Activated T-cell treated with anti-CD3 and anti-CD28 coated beads, Interleukin-2, amount 50 U/mL, for 4 hours (primary cell): Measurements from ENCODE around the gene CIT. TPM values are rescaled to one million over a fixed set of nuclear protein-coding genes. Genes with fewer than 3 reads are reported as not detected.
"Not testable (repeated sequence)": the region's sequence is repeated elsewhere in the genome, so short reads cannot be mapped to it uniquely, and the experiment has no call there.

Source experiments
- ATAC-seq, 2 donors: fragments of 200-7000 bp; cut with Tn5 transposase; one replicate each; pipeline ENCODE4 v1.10.0; 2021
- DNase-seq: peaks from one replicate; pipeline ENCODE4 v3.0.0-alpha.2; 2020
- H3K27me3 Mint-ChIP-seq: one replicate; pipeline ENCODE4 v1.8.0; 2021; ENCODE audit warnings: low read depth, mixed read lengths
- H3K36me3 Mint-ChIP-seq: one replicate; pipeline ENCODE4 v1.8.0; 2022; ENCODE audit warnings: mixed read lengths; ENCODE audit not compliant: insufficient read depth
- H3K4me1 Mint-ChIP-seq: one replicate; pipeline ENCODE4 v1.8.0; 2021; ENCODE audit warnings: low read depth, mixed read lengths
- H3K4me3 Mint-ChIP-seq: one replicate; pipeline ENCODE4 v1.8.0; 2021; ENCODE audit warnings: mild to moderate bottlenecking, moderate library complexity, mixed read lengths
- H3K9me3 Mint-ChIP-seq: one replicate; pipeline ENCODE4 v1.8.0; 2021; ENCODE audit warnings: mixed read lengths
- total RNA-seq, 3 donors: library from RNA; stranded (reverse); gene quantifications; one replicate each; pipeline ENCODE4 v1.2.1, GENCODE V29; 2021

CIT gene
- total RNA-seq, 3 donors from 2014 or later, result 5.2 to 8.9 (median 5.3) TPM

- Mint-ChIP-seq H3K4me3 (no peak overlapping the region), H3K36me3 (no peaks in the 10 kb centered on the region), H3K27me3 (no peaks in the 10 kb centered on the region), H3K9me3 (no peaks in the 10 kb centered on the region), H3K4me1 (no peaks in the 10 kb centered on the region)
- no peak for DNase-seq
- ATAC-seq, result no peak
Observed at GRCh38 chr12:119721306-119721705, 155.8 kb downstream of the CIT start.

- Mint-ChIP-seq H3K36me3 (no peaks in the 10 kb centered on the region), H3K4me3 (no peak overlapping the region), H3K27me3 (no peaks in the 10 kb centered on the region), H3K9me3 (no peaks in the 10 kb centered on the region), H3K4me1 (no peaks in the 10 kb centered on the region)
- no peak for ATAC-seq
- no peak for DNase-seq
Observed at GRCh38 chr12:119720349-119720748, 156.8 kb downstream of the CIT start.

- ATAC-seq (no peak), DNase-seq (no peak)
- Mint-ChIP-seq H3K36me3 (peaks cover 5% of the 10 kb centered on the region), H3K27me3 (no peaks in the 10 kb centered on the region), H3K4me3 (no peak overlapping the region), H3K4me1 (no peaks in the 10 kb centered on the region), H3K9me3 (no peaks in the 10 kb centered on the region)
Observed at GRCh38 chr12:119718141-119718540, 159.0 kb downstream of the CIT start.

GRCh38 chr12:119715268-119715620 is 161.9 kb downstream of the CIT start:
- DNase-seq (no peak), ATAC-seq (no peak)
- H3K36me3 Mint-ChIP-seq, result peaks cover 5% of the 10 kb centered on the region
- no peaks in the 10 kb centered on the region for H3K27me3 Mint-ChIP-seq
- H3K4me3 Mint-ChIP-seq, result no peak overlapping the region
- H3K9me3 Mint-ChIP-seq, result no peaks in the 10 kb centered on the region
- no peaks in the 10 kb centered on the region for H3K4me1 Mint-ChIP-seq

GRCh38 chr12:119714614-119715267 is 162.4 kb downstream of the CIT start:
- Mint-ChIP-seq H3K4me1 (no peaks in the 10 kb centered on the region), H3K9me3 (no peaks in the 10 kb centered on the region), H3K27me3 (no peaks in the 10 kb centered on the region), H3K4me3 (no peak overlapping the region), H3K36me3 (peaks cover 5% of the 10 kb centered on the region)
- ATAC-seq (peak; percentile 61 to 69), DNase-seq (no peak)

GRCh38 chr12:119713551-119714031 is 163.5 kb downstream of the CIT start:
- Mint-ChIP-seq H3K4me1 (no peaks in the 10 kb centered on the region), H3K27me3 (no peaks in the 10 kb centered on the region), H3K36me3 (peaks cover 5% of the 10 kb centered on the region), H3K4me3 (no peak overlapping the region), H3K9me3 (no peaks in the 10 kb centered on the region)
- ATAC-seq (no peak), DNase-seq (no peak)

GRCh38 chr12:119712721-119713120 is 164.4 kb downstream of the CIT start:
- ATAC-seq, result no peak
- Mint-ChIP-seq H3K36me3 (peaks cover 5% of the 10 kb centered on the region), H3K4me3 (no peak overlapping the region), H3K9me3 (no peaks in the 10 kb centered on the region), H3K4me1 (no peaks in the 10 kb centered on the region), H3K27me3 (no peaks in the 10 kb centered on the region)
- no peak for DNase-seq

GRCh38 chr12:119711693-119712092 is 165.4 kb downstream of the CIT start:
- no peak for DNase-seq
- no peak overlapping the region for H3K4me3 Mint-ChIP-seq
- no peaks in the 10 kb centered on the region for H3K27me3 Mint-ChIP-seq
- H3K36me3 Mint-ChIP-seq, result peaks cover 5% of the 10 kb centered on the region
- no peaks in the 10 kb centered on the region for H3K9me3 Mint-ChIP-seq
- no peaks in the 10 kb centered on the region for H3K4me1 Mint-ChIP-seq
- no peak for ATAC-seq

GRCh38 chr12:119710965-119711551 is 166.1 kb downstream of the CIT start:
- H3K36me3 Mint-ChIP-seq, result peaks cover 5% of the 10 kb centered on the region
- H3K4me3 Mint-ChIP-seq, result no peak overlapping the region
- no peaks in the 10 kb centered on the region for H3K4me1 Mint-ChIP-seq

GRCh38 chr12:119710374-119710964 is 166.7 kb downstream of the CIT start:
- no peak for DNase-seq
- Mint-ChIP-seq H3K9me3 (no peaks in the 10 kb centered on the region), H3K4me1 (no peaks in the 10 kb centered on the region), H3K4me3 (no peak overlapping the region), H3K36me3 (peaks cover 5% of the 10 kb centered on the region), H3K27me3 (no peaks in the 10 kb centered on the region)
- ATAC-seq, result no peak

More at GRCh38 chr12:119710965-119711551, 166.1 kb downstream of the CIT start:
- DNase-seq, result no peak
- no peak for ATAC-seq
- Mint-ChIP-seq H3K27me3 (no peaks in the 10 kb centered on the region), H3K9me3 (no peaks in the 10 kb centered on the region)

GRCh38 chr12:119706427-119706826 is 170.7 kb downstream of the CIT start:
- H3K27me3 Mint-ChIP-seq, ATAC-seq, H3K4me1 Mint-ChIP-seq, H3K36me3 Mint-ChIP-seq, H3K9me3 Mint-ChIP-seq, H3K4me3 Mint-ChIP-seq, DNase-seq: not testable (repeated sequence)

GRCh38 chr12:119705182-119705581 is 171.9 kb downstream of the CIT start:
- Mint-ChIP-seq H3K4me1 (no peaks in the 10 kb centered on the region), H3K27me3 (no peaks in the 10 kb centered on the region), H3K9me3 (no peaks in the 10 kb centered on the region), H3K4me3 (no peak overlapping the region), H3K36me3 (no peaks in the 10 kb centered on the region)
- ATAC-seq (no peak), DNase-seq (no peak)

GRCh38 chr12:119704065-119704747 is 172.9 kb downstream of the CIT start:
- DNase-seq (no peak), ATAC-seq (no peak)
- Mint-ChIP-seq H3K36me3 (no peaks in the 10 kb centered on the region), H3K9me3 (no peaks in the 10 kb centered on the region), H3K4me3 (no peak overlapping the region), H3K27me3 (no peaks in the 10 kb centered on the region), H3K4me1 (no peaks in the 10 kb centered on the region)

GRCh38 chr12:119700078-119700477 is 177.0 kb downstream of the CIT start:
- no peak overlapping the region for H3K4me3 Mint-ChIP-seq
- no peaks in the 10 kb centered on the region for H3K36me3 Mint-ChIP-seq
- no peaks in the 10 kb centered on the region for H3K27me3 Mint-ChIP-seq
- no peaks in the 10 kb centered on the region for H3K9me3 Mint-ChIP-seq
- H3K4me1 Mint-ChIP-seq, result no peaks in the 10 kb centered on the region
- no peak for DNase-seq
- no peak for ATAC-seq
